Neural progenitor cell (in vitro differentiated cells): ENCODE measurements around the gene BCL2L14.

Source experiments
- CTCF ChIP-seq: fragments of 200-600 bp; sonication (generic); IDR thresholded peaks from 2 replicates; pipeline ENCODE4 v1.5.1; 2017; ENCODE audit warnings: antibody characterized with exemption, mild to moderate bottlenecking
- EZH2phosphoT487 ChIP-seq: fragments of 200-600 bp; sonication (generic); IDR thresholded peaks from 2 replicates; pipeline ENCODE4 v1.6.1; 2017; ENCODE audit warnings: antibody characterized with exemption

- no peak for TF ChIP-seq CTCF
- no peak for TF ChIP-seq EZH2phosphoT487
Measured at GRCh38 chr12:12099102-12099501, 28.4 kb downstream of the BCL2L14 start.
